GM12873 (cell line): ENCODE data around the gene PTGR1.

Experiments
- TF ChIP-seq, protein P1 (sequence below): IDR thresholded peaks from 2 replicates; pipeline ENCODE4 v1.5.1; 2012; ENCODE audit warnings: low read depth, mild to moderate bottlenecking, moderate library complexity, low read length, control low read depth; ENCODE audit not compliant: insufficient read depth; ENCODE audit errors: missing control alignments

Gene PTGR1

DNA sequence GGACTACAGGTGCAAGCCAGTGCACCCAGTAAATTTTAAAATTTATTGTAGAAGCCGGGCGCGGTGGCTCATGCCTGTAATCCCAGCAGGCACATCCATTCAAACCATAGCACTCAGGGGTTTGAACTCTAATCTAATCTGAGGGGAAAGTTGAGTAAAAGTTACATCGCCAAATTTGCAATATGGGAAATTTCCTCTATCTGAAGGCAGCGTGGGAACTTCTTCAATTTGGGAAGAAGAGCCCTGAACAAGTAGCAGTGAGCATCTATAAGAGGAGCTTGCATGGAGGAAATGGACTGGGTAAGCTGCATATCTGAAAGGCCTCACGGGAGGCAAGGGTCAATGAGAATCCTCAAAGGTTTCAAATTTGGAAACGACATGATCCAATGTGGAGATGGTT lies 29.0 kb upstream of the PTGR1 start:
- TF ChIP-seq, protein P1, sequence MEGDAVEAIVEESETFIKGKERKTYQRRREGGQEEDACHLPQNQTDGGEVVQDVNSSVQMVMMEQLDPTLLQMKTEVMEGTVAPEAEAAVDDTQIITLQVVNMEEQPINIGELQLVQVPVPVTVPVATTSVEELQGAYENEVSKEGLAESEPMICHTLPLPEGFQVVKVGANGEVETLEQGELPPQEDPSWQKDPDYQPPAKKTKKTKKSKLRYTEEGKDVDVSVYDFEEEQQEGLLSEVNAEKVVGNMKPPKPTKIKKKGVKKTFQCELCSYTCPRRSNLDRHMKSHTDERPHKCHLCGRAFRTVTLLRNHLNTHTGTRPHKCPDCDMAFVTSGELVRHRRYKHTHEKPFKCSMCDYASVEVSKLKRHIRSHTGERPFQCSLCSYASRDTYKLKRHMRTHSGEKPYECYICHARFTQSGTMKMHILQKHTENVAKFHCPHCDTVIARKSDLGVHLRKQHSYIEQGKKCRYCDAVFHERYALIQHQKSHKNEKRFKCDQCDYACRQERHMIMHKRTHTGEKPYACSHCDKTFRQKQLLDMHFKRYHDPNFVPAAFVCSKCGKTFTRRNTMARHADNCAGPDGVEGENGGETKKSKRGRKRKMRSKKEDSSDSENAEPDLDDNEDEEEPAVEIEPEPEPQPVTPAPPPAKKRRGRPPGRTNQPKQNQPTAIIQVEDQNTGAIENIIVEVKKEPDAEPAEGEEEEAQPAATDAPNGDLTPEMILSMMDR, result no peak

DNA sequence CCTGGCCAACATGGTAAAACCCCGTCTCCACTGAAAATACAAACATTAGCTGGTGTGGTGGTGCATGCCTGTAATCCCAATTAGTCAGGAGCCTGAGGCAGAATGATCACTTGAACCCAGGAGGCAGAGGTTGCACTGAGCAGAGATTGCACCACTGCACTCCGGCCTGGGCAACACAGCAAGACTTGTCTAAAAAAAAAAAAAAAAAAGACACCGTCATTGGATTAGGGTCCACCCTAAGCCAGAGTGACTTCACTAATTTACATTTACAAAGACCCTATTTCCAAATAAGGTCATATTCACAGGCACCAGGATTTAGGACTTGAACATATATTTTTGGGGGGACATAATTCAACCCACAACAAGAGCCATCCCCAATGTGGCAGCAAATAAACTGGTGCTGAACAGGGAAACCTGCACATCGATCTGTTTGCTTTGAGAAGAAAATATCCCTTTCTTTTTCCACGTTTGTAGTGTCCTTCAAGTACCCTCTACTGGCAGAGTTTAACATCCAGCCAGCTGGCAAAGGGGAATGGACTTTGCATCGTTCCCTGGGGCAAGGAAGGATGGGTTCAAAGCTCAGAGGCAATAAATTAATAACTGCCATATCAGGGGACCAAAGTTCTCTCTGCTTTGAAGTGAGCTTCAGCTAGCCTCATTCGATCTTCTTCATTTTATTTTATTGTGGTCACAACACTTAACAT lies 28.0 kb upstream of the PTGR1 start:
- TF ChIP-seq, protein P1, result no peak

DNA sequence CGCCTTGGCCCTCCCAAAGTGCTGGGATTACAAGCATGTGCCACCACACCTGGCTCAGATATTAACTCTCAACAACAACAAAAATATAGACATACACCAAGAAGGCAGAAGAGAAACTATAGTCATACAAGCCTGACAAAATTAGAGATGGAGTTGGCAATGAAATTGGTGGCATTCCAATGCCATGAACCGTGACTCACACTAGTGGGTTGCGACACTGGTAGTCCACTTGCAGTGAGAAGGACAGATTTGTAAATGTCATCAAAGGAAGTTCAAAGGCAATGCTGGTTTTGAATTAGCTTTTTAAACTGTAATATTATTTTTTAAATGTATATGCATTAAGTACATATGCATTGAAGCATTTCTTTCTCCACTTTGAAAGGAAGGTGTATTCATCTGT lies 23.2 kb upstream of the PTGR1 start:
- TF ChIP-seq, protein P1, result no peak

DNA sequence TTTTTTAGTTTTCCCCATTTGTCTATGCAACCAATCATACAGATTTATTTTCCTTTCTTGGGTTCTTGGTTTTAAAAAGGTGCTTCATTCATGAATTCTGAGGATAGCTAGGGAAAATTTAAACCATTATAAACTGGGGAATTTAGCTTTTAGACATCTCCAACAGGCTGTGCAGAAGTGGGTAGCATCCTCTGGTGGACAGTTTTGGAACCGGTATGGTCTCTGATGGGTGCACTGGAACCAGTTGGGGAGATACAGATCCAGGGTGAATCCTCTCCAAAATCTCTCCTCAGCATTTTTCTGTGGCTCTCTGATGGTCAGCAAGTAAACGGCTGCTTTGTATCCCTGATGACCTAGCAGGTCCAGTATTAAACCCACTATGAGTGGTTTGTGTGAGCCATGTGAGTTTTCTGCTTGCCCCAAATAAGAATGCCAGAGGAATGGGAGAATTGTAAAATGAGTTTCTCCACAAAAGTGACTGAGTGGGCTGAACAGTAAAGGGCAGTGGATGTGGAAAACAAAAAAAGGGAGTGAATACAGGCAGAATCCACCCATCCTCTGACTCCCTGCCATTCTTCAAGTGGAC lies 22.5 kb upstream of the PTGR1 start:
- TF ChIP-seq, protein P1, result peak; percentile 94

DNA sequence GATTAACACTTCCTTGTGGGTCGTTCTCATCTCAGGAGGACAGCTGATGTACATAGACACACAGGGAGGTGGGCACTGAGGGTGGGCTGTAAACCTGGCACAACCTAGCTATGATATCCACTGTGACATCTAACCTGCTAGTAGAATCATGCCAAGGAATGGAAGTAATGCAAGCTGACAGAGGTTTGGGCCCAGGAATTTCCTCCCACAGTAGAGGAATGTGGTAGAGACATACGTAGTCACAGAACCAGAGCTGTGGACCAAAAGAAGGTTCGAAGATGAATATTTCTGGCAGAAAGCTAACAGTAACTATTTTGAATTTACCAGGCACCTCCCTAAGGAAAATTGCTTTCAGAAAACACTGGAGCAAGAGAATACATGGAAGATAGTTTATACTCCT lies 16.5 kb upstream of the PTGR1 start:
- TF ChIP-seq, protein P1, result no peak

DNA sequence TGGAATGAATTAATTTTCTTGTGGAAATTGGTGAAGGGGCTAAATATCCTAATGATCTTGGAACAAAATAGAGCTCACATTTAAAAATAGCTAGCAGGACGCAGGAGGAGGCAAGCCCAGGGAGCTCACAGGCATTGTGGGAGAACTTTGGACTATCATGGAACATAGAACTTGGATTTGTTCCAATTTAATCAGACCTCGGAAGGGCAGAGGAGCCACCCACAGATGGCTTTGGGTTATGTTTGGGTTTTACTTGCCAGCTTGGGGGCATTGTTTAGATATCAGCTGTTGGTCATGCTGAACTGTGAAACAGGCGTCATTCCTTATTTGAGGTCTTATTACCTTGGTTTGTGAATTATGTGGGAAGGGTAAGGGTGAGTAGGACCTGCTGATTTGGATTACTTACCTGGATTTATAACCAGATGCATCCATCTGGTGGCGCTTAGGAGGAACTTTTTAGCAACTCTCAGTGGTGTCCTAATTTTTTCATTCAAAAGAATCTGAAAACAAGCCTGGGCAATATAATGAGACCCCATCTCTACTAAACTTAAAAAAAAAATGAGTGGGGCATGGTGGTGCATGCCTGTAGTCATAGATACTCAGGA lies 14.1 kb upstream of the PTGR1 start:
- TF ChIP-seq, protein P1, result no peak

DNA sequence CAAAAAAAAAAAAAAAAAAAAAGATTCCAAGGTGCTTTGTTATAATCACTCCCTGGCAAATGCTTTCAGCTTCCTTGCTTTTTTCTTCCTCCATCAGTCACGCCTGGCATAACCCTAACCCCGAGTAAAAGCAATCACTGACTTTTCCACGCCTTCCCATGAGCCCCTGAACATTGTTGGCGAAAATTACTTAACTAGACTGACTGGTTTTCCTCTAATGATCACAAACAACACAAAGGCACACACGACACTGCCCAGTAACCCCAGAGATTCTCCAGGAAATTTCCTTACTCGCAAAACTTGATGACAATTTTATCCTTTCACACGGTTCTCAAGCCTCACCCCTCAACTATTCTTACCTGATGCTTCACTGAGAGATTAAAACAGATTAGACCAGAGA lies 11.4 kb upstream of the PTGR1 start:
- TF ChIP-seq, protein P1, result no peak
